Measurements from ENCODE around the gene RNF207.

Gene RNF207

DNA sequence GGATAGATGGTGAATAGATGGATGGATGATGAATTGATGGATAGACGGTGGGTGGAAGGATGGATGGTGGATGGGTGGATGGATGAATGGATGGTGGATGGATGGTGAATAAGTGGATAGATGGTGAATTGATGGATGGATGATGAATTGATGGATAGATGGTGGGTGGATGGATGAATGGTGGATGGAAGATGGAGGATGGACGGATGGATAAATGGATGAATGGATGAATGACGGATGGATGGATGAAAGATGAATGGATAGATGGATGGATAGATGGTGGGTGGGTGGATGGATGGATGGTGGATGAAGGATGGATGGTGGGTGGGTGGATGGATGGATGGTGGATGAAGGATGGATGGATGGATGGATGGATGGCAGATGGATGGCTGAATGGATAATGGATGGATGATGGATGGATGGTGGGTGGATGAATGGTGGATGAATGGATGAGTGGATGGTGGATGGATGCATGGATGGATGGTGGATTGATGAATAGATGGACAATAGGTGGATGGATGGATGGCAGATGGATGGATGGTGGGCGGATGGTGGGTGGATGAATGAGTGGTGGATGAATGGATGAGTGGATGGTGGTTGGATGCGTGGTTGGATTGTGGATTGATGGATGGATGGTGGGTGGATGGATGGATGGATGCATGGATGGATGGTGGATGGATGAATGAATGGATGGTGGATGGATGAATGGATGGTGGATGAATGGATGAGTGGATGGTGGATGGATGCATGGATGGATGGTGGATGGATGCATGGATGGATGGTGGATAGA is 31.1 kb upstream of the RNF207 start:
- DNase-seq (ENCODE audit: low spot score), result no peak

DNA sequence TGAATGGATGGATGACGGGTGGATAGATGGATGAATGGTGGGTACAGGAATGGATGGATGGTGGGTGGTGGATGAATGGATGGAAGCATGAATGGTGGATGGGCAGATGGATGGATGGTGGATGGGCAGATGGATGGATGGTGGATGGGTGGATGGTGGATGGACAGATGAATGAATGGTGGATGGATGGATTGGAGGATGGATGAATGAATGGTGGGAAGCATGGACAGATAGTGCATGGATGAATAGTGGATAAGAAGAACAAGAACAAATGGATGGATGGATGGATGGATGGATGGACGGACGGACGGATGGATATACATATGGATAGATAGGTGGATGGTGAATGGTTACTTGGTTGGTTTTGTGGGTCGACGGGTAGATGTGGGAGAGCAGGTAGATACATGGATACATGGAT is 30.5 kb upstream of the RNF207 start:
- no peak for DNase-seq (ENCODE audit: low spot score)

DNA sequence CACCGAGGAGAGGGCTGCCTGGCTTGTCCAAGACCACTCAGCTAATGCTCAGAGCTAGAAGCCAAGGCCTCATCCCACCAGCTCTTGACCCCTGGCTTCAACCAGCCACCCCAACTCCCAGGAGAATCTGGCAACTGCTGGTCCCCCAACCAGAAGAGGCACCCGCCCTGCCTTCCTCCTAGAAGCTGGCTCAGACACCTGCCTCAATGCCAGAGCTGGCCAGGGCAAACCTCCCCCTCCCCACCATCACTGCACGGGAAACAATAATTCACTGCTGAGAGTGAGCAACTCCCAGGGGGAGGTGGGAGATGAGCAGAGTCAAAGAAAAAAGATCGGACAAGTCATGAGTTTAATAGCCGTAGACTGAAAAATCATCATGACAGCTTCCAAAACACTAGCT is 29.1 kb upstream of the RNF207 start:
- no peak for DNase-seq (ENCODE audit: low spot score)

DNA sequence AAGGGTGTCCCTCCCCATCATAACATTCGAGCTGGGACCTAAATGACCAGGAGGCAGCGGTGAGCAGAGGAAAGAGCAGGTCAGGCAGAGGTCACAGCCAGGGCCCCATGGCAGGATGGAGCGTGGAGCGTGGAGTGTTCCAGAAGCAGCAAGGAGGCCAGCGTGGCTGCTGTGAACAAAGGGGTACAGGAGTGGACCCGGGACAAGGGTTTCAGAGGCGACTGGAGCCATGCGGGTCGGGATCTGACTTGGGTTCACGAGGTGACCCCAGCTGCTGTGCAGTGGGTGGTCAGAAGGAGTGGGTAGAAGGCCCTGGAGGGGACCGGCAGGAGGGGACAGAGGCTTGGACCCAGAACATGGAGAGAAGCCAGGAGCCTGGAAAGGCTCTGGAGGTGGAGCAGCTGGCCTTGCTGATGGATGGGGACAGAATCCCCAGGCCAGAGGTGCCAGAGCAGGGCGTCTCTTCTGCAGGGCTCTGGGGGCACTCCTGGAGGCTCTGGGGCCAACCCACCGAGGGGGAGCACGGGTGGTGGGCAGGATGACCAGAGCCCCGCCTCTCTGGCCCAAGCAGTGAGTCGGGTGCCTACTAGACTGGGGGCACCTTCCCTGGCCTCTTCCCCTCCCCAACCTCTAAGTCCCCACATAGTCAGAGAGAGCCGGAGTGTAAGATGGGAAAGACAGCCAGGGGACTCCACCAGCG is 28.1 kb upstream of the RNF207 start:
- DNase-seq (ENCODE audit: low spot score), result no peak

DNA sequence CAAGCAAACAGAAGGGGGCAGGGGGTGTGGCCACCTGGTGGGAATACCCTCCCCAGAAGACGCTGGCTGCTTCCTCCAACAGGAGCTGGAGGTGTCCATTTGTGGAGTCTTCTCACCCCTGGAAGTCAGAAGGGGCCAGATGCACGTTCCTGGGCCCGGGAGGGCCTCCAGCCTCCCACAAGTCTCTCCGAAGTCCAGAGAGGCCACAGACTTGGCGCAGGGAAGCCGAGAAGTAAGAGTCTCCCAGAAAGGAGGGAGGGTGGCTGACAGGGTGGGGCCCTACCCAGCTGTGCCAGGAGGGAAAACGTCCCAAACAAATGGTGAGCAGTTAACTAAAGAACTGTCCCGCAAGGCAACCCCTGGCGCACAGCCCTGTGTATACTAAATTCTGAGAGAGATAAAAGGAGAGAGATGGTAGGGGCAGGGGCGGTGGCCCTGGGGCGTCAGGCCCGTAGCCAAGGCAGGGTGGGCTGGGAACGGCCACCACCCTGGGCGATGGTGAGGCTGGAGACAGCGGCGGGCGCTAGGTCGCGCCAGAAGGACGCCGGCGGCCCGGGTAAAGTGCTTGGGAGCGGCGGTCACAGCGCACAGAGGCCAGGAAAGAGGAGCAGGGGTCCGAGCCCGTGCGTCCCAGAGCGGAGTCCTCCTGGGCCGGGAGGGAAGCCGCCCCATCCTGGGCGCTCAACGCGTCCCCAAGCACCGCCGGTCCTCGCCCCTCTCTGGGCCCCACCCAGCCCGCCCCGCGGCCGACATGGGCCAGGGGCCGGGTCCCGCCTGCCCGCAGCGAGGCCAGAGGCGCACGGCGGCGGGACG is 27.0 kb upstream of the RNF207 start:
- DNase-seq (ENCODE audit: low spot score), result no peak

DNA sequence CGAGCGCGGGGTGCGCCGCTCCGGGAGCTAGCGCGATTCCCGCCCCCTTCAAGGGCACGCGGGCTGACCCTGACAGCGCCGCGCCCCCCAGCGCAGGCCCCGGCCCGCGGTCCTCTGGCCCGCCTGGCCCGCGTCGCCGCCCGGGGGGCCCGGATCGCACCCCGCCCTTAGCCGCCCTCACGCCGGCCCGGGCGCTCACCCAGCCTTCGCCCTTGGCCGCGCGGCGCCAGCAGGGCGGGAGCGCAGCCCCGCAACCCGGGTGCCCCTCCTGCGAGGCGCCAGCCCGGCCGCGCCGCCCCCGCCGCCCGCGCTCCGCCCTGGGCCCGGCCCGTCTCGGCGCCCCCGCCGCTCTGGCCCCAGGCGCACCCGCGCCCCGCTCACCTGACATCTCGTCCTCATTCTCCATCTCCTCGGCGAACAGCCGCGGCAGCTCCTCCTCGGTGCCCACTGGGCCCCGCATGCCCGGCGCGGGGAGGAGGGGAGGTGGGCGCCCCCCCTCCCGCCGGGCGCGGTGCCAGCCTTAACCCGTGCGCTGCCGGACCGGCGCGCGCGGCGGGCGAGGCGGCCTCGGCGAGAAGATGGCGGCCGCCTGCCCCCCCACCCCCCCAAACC is 26.2 kb upstream of the RNF207 start:
- DNase-seq (ENCODE audit: low spot score), result no peak

DNA sequence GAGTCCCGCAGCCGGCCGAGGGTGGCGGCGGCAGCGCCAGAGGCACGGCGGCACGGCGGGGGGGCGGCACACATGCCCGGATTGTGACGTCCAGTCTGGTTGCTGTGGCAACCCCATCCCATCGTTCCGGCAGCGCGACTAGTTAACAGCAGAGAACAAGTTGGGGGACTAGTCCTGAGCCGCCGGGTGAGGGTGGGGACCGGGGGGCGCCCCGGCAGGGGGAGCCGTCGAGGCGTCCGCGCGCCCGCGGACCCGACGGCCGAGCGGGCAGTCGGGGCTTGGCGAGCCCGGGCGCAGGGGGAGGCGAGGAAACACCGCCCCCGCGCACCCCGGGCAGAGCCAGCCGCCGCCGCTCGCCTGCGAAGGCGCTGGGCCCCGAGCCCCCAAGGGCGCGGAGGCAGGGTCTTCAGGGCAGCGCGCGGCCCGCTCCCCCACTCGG is 25.6 kb upstream of the RNF207 start, which contains the start of gene CHD5:
CHD5 (minus strand) TSS at position 54 of the 439 bp plus-strand sequence. CDS start 298 bp downstream, outside the sequence.
- no peak for DNase-seq (ENCODE audit: low spot score)

DNA sequence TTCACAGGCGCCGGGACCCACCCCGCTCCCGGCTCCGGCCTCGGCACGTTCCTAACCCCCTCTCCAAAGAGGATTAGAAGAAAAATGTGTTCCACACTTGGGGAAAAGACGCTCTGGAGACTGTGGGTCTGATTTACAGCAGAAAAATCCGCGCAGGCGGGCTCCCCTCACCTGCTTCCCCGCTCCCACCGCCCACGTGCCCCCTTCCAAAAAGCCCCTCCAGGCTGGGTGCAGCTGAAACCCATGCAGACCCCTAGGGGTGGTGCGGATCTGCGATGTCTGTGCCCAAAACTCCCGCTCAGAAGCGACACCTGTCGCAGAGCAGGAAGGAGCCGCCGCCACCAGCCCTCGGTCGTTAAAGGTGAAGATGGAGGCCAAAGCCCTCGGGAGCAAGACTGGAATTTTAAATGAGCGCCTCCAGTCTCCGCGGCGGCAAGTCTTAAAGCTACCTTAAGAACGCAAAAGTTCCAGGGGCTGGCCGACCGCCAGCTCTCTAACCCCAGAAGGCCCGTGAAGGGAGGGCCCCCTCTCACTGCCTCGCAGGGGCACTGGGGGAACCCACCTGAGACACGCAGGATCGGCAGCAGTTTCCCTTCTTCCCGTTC is 25.1 kb upstream of the RNF207 start:
- DNase-seq (ENCODE audit: low spot score), result no peak

DNA sequence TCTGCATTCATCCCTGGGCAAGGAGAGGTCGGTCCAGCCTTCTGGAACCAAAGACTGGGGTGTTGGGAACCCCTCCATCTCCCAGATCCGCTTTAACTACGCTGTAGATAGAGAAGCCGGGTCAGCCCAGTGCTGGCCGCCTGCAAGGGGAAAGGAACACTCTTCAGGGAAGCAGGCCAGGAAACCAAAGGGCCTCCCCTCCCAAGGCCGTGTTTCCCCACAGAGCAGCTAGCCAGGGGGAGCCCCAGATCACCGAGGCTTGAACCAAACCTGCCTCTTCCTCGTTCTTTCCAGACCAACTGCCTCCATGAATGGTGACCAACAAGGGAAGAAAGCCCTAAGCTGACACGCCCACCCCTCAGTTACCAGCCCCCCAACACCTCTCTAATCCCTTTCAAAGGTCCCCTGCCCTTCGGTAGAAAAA is 24.6 kb upstream of the RNF207 start:
- no peak for DNase-seq (ENCODE audit: low spot score)

DNA sequence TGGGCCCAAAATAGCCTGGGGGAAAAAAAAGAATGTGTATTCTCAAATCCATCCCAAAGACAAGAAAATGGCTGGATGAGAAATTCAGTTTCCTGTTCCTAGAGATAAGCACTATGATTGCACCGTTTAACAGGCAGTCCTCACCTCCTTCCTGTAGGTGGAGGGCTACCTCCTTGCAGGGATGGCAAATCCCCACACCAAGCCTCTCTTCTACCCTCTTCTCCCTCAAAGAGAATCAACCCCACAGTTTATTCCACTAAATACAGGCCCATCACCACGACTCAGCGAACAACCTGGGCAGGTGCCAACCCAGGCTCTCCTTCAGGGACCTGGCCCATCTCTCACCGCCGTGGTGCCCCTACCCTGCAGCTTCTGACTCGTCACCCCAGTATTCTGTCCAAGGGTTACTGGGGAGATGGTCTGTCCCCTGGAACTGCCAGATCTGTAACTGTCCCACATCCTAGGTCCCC is 22.4 kb upstream of the RNF207 start:
- DNase-seq (ENCODE audit: low spot score), result no peak

DNA sequence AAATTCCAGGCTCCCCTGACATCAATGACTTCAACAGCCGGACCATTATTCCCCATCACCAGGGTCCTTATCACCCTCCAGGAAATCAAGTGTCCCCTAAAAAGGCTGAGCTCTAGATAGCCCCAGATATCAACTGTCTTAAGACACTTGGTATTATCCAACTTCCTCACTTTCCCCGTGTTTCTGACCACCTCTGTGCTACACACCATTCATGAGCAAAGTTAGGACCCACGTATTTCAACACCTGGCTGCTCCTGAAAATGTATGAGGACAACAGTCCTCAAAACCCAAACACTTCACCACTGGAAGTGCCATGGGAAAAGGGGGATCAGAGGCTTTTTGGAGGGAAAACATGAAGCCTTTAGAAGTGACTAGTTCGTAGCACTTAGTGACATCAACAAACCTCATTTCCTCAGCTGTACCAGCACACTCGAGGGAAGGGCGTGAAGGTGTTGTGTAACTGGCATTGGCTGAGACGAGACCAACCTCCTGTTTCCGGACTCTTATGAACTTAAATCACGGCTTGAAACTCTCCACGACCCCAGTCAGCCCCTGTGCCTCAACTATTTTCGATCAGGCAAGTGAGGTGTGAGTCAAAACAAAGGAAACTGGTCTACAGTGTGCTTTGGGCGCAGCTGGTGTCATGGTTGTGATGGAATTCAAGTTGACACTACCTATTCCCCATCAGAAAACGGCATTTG is 21.7 kb upstream of the RNF207 start:
- no peak for DNase-seq (ENCODE audit: low spot score)

DNA sequence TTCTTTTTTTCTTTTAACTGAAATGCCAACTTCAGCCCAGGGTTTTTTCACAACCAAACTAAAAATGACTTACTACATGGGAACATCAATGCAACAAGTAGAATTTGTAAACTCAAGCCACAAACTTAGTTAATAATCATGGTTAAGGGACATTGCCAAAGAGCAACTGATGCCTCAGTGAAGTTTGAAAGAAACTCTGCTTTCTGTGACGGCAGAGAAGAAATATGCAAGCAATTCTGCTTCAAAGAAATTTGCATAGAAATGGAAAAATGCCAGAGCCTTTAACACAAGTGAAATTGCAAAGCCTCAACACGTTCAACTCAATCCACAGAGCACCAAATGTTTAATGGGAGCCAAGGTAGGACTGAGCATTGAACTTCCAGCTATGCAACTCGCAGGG is 20.8 kb upstream of the RNF207 start:
- no peak for DNase-seq (ENCODE audit: low spot score)

DNA sequence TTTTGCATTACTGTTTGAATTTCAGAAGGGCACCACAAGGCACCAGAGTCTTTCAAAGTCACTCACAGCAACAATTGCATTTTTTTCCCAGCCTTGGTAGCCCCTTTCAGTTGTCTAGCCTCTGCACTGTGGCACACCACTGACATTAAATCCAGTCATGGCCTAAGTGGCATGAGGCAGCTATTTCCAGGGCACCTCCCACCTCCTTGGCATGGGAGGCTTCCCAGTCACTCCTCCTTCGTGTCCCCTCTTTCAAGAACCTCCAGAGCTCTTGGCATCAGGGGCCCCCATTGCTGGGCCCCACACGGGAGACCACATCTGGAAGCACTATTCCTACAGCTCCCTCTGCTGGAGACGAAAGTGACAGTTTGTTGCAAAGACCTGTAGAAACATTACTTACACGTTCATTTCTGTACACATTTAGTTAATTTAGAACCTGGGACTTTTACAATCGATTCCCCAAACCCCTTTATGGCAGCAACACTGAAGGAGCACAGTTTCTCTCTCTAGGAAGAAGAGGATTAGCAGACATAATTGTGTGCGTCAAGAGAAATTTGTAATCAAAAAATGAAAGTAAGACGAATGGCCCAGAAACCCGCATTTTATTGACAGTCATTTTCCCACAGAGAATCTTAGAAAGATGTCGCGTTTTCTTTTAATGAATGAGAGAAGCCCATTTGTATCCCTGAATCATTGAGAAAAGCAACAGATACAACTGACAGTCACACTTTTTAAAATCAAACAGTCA is 20.1 kb upstream of the RNF207 start:
- DNase-seq (ENCODE audit: low spot score), result no peak

DNA sequence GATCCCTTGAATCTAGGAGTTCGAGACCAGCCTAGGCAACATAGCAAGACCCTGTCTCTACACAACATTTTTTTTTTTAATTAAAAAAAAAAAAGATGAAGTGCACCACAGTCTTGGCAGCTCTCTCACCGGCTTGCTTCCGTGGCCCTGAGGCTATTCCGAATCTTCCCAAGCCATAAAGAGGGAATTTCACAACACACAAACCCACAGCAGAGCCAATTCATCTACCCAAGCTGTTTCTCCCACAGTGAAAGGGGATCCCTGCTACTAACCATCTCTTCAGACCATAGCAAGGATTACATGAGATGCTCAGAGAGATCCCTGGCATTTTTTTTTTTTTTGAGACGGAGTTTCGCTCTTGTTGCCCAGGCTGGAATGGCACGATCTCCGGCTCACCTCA is 17.5 kb upstream of the RNF207 start:
- no peak for DNase-seq (ENCODE audit: low spot score)

DNA sequence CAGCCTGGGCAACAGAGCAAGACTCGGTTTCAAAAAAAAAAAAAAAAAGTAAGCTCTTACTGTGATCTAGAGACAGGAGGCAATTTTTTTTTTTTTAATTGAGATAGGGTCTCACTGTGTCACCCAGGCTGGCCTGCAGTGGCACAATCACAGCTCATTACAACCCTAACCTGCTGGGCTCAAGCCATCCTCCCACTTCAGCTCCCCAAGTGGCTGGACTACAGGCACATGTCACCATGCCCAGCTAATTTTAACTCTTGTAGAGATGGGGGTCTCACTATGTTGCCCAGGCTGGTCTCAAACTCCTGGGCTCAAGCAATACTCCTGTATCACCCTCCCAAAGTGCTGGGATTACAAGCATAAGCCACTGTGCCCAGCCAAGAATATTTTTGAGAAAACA is 14.0 kb upstream of the RNF207 start:
- no peak for DNase-seq (ENCODE audit: low spot score)

DNA sequence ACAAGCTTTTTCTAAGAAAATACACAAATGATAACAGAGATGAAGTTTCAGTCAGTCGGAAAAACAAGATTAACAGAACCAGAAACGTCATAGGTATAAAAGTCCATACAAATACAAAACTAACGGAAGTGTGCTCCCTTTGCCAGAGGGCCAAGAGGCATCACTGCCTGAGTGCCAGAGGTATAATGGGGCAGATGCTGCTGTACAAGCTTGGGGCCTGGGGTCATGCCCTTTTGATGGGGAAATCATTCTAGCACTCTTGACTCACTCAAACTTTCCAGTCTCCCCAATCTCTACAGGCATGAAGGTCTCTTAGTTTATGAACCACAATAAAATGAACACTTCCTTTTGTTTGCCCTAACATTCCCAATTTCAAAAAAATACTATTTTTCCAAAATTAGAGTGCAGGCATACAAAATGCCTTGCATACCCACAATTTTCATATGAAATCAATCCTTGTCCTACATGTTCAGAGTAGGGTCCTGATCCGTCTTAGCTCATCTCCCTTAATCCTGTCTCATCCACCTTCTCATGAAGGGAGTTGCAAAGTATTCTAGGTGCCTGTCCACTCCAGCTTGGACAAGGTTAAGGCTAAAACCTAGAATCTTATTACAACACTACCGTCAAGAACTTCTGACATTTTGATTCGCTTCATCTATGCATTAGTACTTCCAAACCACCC is 8.0 kb upstream of the RNF207 start:
- no peak for DNase-seq (ENCODE audit: low spot score)

DNA sequence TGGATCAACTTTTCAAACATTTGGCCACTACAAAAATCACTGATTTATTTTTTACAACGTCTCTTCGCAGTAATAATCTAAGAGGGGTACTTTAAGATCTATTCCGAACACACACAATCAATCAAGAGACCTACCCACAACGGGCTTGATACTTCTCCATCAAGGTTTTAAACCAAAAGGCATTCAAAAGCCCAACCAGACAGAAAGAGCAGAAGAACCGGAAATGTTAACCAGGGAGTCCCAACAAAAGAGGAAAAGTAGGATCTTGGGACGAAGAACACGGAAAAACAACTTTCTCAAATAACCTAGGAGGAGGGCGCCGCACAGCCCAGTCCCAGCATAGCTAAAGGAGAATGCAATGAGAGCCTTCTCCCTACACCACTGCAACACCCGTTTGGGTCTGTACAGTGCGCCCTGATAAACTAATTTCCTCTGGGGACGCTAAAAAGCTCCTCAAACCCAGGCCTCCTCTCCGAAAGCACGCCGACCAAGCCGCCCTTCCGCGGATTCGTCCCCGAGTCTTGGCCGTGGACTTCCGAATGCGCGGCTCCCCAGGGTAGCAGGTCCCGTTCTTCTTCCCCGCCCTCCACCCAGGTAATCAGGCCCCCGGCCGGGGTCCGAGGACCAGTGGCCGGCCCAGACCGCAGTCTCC is 7.1 kb upstream of the RNF207 start:
- DNase-seq (ENCODE audit: low spot score), result no peak

DNA sequence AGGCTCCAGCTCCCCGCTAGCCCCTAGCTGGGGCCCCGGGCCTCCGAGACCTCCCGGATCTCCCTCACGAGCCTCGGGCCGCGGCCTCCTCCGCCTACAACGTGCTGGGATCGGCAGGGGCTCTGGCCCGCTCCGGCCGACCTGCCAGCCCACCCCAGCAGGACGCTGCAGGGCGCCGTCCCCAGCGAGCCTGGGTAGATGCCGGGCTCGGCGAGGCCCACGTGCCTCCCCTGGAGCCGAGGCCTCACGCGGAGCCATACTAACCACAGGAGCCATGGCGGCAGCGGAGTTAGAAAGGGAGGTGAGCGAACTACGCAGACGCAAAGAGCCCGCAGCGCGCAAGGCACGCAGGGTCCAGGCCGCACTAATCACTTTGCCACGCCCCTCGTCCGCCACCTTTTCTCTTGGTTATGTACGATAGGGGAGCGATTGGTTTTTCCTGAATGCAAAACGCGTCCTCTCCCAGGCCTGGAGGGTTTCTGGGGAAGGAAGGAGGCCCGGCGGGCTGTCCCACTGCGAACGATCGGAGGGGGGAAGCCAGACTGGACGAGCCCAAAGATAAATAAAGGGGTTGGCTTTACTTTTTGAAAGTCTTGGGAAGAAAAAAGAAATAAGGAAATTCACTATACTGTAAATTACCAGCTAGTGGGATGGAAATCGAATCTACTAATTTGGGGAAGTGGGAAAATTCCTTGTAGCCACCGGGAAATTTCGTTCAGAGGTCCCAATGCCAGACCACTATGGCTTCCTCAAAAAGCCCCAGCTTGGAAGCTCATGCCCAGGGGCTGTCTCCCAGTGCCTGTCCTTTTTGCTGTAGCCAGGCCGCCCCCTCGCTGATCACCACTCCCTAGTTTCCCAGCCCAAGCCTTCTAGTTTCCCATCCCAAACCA is 6.4 kb upstream of the RNF207 start, which contains the start of gene RPL22:
RPL22 (minus strand) TSS at position 298 of the 890 bp plus-strand sequence; CDS start at position 276, 22 bp downstream.
- DNase-seq (ENCODE audit: low spot score), result peak; percentile 97
